ENCODE data around the gene GABRA5. TPM values are rescaled to one million over a fixed set of nuclear protein-coding genes. Genes with fewer than 3 reads are reported as not detected.

GABRA5 gene
- total RNA-seq, 1 experiment from 2014 or later = 23.3 TPM

DNA sequence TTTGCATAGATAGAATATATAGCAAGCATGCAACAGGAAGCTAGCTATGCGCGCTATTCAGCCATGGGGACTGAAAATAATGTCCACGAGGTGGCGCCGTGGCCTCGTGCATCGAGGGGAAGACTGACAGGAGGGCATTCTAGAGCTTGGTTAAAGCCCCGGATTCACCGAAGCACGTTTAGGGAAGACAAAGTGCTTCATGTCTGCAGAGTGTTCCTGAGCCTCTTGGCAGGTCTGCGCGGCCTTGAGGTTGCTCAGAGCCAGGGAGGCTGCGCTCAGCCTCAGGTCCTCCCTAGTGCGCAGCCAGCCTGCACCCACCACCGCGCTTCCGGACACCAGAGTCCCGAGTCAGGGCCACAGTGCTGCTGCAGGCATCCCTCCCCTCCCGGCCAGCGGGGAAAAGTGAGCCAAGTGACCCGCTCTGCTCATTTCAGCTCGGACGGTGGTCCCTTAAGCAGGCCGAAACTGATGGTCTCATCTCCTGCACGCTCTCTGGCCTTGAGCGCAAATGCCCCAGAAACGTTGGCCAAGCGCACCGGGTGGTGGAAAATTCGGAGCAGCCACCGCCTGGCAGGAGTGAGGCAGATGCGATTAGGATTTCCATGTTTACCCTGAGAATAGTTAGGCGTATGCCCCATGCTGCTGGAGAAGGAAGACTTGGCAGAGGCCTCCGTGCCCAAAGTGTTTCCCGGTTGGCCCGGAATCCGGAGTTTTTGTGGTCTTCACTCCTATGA, 24.8 kb downstream of the GABRA5 start:
- peaks cover 6% of the 10 kb centered on the region; the same call in 1 of the 2 replicates for H3K36me3 Mint-ChIP-seq
- no peak overlapping the region for H3K4me3 Mint-ChIP-seq
- CTCF ChIA-PET = interaction anchor here (0.5 to 2.1 kb wide), 89 partner anchors 9 to 1383 kb away, joined by 3 to 46 read pairs (median 4); partner anchors contain the start of genes GABRA5 and GABRG3
- peak; percentile 87 for ATAC-seq
- no peak overlapping the region for H3K27ac Mint-ChIP-seq
- POLR2A ChIA-PET = no interaction called here
- H3K4me1 Mint-ChIP-seq = peaks cover 8% of the 10 kb centered on the region
- DNase-seq (ENCODE audit: low spot score) = peak; percentile 90
- no peak for TF ChIP-seq TCF7 (CRISPR knock-in tag; IDR thresholded peaks at IDR 0.05; ENCODE audit: low read depth)
- TF ChIP-seq, protein P1, sequence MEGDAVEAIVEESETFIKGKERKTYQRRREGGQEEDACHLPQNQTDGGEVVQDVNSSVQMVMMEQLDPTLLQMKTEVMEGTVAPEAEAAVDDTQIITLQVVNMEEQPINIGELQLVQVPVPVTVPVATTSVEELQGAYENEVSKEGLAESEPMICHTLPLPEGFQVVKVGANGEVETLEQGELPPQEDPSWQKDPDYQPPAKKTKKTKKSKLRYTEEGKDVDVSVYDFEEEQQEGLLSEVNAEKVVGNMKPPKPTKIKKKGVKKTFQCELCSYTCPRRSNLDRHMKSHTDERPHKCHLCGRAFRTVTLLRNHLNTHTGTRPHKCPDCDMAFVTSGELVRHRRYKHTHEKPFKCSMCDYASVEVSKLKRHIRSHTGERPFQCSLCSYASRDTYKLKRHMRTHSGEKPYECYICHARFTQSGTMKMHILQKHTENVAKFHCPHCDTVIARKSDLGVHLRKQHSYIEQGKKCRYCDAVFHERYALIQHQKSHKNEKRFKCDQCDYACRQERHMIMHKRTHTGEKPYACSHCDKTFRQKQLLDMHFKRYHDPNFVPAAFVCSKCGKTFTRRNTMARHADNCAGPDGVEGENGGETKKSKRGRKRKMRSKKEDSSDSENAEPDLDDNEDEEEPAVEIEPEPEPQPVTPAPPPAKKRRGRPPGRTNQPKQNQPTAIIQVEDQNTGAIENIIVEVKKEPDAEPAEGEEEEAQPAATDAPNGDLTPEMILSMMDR (IDR thresholded peaks at IDR 0.05) = peak; percentile 59
- no peaks in the 10 kb centered on the region for H3K27me3 Mint-ChIP-seq (ENCODE audit: low read depth)
- peaks cover 9% of the 10 kb centered on the region for H3K9me3 Mint-ChIP-seq

DNA sequence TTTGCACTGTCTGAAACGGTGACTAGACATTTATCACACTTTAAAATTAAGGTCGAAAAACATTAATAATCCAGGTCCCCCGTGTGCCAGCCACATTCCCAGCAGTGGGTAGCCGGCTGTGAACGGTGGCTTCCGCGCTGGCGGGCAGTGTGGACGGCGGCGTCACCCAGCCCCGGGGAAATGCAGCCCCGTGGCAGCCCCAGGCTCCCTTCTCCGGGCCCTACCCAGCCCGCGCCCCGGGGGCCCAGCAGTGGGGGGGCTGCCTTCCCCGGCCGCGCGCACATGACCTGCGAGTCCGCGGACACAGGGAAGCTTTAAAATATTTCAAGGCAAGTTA, 25.3 kb downstream of the GABRA5 start:
- DNase-seq (ENCODE audit: low spot score) (no peak), ATAC-seq (no peak)
- CTCF ChIA-PET = interaction anchor here (0.8 to 2.1 kb wide), 15 partner anchors 32 to 1383 kb away, joined by 4 to 46 read pairs (median 11); no protein-coding TSS in a partner anchor
- TF ChIP-seq KAT7 (CRISPR knock-in tag; IDR thresholded peaks at IDR 0.05; ENCODE audit: borderline replicate concordance) = no peak
- TF ChIP-seq, protein P2, sequence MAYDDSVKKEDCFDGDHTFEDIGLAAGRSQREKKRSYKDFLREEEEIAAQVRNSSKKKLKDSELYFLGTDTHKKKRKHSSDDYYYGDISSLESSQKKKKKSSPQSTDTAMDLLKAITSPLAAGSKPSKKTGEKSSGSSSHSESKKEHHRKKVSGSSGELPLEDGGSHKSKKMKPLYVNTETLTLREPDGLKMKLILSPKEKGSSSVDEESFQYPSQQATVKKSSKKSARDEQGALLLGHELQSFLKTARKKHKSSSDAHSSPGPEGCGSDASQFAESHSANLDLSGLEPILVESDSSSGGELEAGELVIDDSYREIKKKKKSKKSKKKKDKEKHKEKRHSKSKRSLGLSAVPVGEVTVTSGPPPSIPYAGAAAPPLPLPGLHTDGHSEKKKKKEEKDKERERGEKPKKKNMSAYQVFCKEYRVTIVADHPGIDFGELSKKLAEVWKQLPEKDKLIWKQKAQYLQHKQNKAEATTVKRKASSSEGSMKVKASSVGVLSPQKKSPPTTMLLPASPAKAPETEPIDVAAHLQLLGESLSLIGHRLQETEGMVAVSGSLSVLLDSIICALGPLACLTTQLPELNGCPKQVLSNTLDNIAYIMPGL (CRISPR knock-in tag; IDR thresholded peaks at IDR 0.05) = no peak
- TF ChIP-seq, protein P3, sequence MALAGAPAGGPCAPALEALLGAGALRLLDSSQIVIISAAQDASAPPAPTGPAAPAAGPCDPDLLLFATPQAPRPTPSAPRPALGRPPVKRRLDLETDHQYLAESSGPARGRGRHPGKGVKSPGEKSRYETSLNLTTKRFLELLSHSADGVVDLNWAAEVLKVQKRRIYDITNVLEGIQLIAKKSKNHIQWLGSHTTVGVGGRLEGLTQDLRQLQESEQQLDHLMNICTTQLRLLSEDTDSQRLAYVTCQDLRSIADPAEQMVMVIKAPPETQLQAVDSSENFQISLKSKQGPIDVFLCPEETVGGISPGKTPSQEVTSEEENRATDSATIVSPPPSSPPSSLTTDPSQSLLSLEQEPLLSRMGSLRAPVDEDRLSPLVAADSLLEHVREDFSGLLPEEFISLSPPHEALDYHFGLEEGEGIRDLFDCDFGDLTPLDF (CRISPR knock-in tag; IDR thresholded peaks at IDR 0.05) = no peak
- TF ChIP-seq CREM (CRISPR knock-in tag; IDR thresholded peaks at IDR 0.05) = no peak
- no peak for TF ChIP-seq NFATC4 (CRISPR knock-in tag; IDR thresholded peaks at IDR 0.05)
- TF ChIP-seq, protein P4, sequence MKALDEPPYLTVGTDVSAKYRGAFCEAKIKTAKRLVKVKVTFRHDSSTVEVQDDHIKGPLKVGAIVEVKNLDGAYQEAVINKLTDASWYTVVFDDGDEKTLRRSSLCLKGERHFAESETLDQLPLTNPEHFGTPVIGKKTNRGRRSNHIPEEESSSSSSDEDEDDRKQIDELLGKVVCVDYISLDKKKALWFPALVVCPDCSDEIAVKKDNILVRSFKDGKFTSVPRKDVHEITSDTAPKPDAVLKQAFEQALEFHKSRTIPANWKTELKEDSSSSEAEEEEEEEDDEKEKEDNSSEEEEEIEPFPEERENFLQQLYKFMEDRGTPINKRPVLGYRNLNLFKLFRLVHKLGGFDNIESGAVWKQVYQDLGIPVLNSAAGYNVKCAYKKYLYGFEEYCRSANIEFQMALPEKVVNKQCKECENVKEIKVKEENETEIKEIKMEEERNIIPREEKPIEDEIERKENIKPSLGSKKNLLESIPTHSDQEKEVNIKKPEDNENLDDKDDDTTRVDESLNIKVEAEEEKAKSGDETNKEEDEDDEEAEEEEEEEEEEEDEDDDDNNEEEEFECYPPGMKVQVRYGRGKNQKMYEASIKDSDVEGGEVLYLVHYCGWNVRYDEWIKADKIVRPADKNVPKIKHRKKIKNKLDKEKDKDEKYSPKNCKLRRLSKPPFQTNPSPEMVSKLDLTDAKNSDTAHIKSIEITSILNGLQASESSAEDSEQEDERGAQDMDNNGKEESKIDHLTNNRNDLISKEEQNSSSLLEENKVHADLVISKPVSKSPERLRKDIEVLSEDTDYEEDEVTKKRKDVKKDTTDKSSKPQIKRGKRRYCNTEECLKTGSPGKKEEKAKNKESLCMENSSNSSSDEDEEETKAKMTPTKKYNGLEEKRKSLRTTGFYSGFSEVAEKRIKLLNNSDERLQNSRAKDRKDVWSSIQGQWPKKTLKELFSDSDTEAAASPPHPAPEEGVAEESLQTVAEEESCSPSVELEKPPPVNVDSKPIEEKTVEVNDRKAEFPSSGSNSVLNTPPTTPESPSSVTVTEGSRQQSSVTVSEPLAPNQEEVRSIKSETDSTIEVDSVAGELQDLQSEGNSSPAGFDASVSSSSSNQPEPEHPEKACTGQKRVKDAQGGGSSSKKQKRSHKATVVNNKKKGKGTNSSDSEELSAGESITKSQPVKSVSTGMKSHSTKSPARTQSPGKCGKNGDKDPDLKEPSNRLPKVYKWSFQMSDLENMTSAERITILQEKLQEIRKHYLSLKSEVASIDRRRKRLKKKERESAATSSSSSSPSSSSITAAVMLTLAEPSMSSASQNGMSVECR (CRISPR knock-in tag; IDR thresholded peaks at IDR 0.05; ENCODE audit: borderline replicate concordance) = no peak
- no peak for TF ChIP-seq NFYB (CRISPR knock-in tag; conservative IDR thresholded peaks at IDR 0.05; ENCODE audit: low read depth)
- no peak for TF ChIP-seq ZNF317 (CRISPR knock-in tag; IDR thresholded peaks at IDR 0.05; ENCODE audit: borderline replicate concordance, low read depth)
- TF ChIP-seq CREB1 (CRISPR knock-in tag; IDR thresholded peaks at IDR 0.05) = no peak
- TF ChIP-seq ZNF138 (CRISPR knock-in tag; conservative IDR thresholded peaks at IDR 0.05) = no peak
- TF ChIP-seq PRRX2 (CRISPR knock-in tag; IDR thresholded peaks at IDR 0.05) = no peak
- TF ChIP-seq, protein P1 (IDR thresholded peaks at IDR 0.05) = no peak
- no peak for TF ChIP-seq TCF7 (CRISPR knock-in tag; IDR thresholded peaks at IDR 0.05; ENCODE audit: low read depth)
- TF ChIP-seq, protein P5, sequence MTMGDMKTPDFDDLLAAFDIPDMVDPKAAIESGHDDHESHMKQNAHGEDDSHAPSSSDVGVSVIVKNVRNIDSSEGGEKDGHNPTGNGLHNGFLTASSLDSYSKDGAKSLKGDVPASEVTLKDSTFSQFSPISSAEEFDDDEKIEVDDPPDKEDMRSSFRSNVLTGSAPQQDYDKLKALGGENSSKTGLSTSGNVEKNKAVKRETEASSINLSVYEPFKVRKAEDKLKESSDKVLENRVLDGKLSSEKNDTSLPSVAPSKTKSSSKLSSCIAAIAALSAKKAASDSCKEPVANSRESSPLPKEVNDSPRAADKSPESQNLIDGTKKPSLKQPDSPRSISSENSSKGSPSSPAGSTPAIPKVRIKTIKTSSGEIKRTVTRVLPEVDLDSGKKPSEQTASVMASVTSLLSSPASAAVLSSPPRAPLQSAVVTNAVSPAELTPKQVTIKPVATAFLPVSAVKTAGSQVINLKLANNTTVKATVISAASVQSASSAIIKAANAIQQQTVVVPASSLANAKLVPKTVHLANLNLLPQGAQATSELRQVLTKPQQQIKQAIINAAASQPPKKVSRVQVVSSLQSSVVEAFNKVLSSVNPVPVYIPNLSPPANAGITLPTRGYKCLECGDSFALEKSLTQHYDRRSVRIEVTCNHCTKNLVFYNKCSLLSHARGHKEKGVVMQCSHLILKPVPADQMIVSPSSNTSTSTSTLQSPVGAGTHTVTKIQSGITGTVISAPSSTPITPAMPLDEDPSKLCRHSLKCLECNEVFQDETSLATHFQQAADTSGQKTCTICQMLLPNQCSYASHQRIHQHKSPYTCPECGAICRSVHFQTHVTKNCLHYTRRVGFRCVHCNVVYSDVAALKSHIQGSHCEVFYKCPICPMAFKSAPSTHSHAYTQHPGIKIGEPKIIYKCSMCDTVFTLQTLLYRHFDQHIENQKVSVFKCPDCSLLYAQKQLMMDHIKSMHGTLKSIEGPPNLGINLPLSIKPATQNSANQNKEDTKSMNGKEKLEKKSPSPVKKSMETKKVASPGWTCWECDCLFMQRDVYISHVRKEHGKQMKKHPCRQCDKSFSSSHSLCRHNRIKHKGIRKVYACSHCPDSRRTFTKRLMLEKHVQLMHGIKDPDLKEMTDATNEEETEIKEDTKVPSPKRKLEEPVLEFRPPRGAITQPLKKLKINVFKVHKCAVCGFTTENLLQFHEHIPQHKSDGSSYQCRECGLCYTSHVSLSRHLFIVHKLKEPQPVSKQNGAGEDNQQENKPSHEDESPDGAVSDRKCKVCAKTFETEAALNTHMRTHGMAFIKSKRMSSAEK (CRISPR knock-in tag; IDR thresholded peaks at IDR 0.05; ENCODE audit: borderline replicate concordance) = no peak
- TF ChIP-seq ZNF219 (CRISPR knock-in tag; IDR thresholded peaks at IDR 0.05; ENCODE audit: borderline replicate concordance) = no peak

More for the DNA sequence above, 25.3 kb downstream of the GABRA5 start:
- POLR2A ChIA-PET = no interaction called here
- Mint-ChIP-seq H3K36me3 (peaks cover 7% of the 10 kb centered on the region), H3K9me3 (peaks cover 9% of the 10 kb centered on the region), H3K4me3 (no peak overlapping the region), H3K27me3 (ENCODE audit: low read depth) (no peaks in the 10 kb centered on the region), H3K27ac (no peak overlapping the region), H3K4me1 (peaks cover 8% of the 10 kb centered on the region)

Measured in WTC11 (cell line).